Tracheal epithelial cell (primary cell): ENCODE results near the gene AQP1. TPM values are rescaled to one million over a fixed set of nuclear protein-coding genes. Genes with fewer than 3 reads are reported as not detected.

Source experiments
- total RNA-seq: library from RNA; depleted of rRNA; stranded (reverse); fragments of >200 nt; gene quantifications from 2 replicates; pipeline ENCODE4 v1.2.1, GENCODE V29; 2014

Gene AQP1
- total RNA-seq: 5.3 TPM in 1 of 2 replicates, not detected in the other

DNA sequence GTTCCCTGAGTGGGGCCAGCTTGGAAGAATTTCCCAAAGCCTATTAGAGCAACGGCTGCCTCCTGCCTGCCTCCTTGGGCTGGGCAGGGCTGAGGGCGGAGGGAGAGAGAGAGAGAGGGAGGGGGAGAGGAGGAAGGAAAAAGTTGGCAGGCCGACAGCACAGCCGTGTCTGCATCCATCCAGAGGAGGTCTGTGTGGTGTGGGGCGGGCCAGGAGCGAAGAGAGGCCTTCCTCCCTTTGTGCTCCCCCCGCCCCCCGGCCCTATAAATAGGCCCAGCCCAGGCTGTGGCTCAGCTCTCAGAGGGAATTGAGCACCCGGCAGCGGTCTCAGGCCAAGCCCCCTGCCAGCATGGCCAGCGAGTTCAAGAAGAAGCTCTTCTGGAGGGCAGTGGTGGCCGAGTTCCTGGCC lies at the start of gene AQP1:
TSS of gene AQP1 (plus strand) at position 293 of the 409 bp plus-strand sequence. CDS start at position 350, 57 bp downstream.

DNA sequence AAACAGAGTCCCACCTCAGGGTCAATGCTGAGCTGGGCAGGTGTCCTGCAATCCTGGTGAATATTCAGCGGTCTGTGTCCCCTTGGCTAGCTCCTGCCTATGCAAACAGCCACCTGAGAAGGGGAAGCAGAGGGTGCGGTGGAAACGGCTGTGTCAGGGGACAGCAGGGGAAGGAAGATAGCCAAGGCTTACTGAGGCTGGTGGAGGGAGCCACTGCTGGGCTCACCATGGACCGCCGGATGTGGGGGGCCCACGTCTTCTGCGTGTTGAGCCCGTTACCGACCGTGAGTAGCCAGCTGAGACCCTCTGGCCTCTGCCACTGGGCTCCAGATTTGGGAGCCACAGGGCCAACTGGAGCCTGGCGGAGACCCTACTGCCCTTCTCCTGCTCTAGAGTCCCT lies 52.2 kb downstream of the AQP1 start, which contains the start of gene GHRHR:
TSS of gene GHRHR (plus strand) at position 112 of the 400 bp plus-strand sequence. CDS start at position 228, 116 bp downstream.

Other genes starting within 250 kb of the AQP1 start
- not detected in 2 replicates for gene CRHR2, start 229.4 kb upstream of the AQP1 start, total RNA-seq
- gene INMT, start 159.7 kb upstream of the AQP1 start, total RNA-seq: not detected in 2 replicates
- 0.85 and 0.96 TPM in 2 replicates for gene MINDY4, start 140.4 kb upstream of the AQP1 start, total RNA-seq
- gene GHRHR, start 52.1 kb downstream of the AQP1 start, total RNA-seq: not detected in 2 replicates
- not detected in 2 replicates for gene ADCYAP1R1, start 140.5 kb downstream of the AQP1 start, total RNA-seq